GM18502 (cell line): Measurements from ENCODE around the gene CFAP97.
"Not testable (repeated sequence)": the region's sequence is repeated elsewhere in the genome, so short reads cannot be mapped to it uniquely, and the experiment has no call there.

Experiments used
- ATAC-seq: cut with Tn5 transposase; IDR thresholded peaks from one replicate; pipeline ENCODE4 v1.9.1; 2021; ENCODE audit warnings: mild to moderate bottlenecking; ENCODE audit not compliant: unreplicated experiment, poor library complexity

Gene CFAP97

DNA sequence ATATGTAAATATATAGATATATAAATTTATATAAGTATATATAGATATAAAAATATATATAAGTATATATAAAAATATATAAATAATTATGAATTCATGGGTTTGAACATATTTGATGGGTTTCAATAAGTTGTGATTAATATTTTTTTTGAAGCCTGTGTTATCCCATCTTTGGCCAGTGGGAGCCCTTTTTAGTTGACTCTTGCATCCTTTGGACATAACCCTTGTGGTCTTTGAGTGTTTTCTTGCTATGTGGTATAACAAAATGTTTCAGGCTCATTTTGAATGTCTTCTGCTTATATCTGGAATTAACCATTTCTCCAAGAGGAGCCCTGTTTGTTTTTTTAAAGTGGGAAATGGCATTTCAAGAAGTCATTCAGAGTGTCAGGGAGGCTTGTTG lies 20.8 kb upstream of the CFAP97 start:
- ATAC-seq, result no peak

- ATAC-seq, result no peak
Observed at GRCh38 chr4:185222598-185222997, 18.8 kb upstream of the CFAP97 start.

DNA sequence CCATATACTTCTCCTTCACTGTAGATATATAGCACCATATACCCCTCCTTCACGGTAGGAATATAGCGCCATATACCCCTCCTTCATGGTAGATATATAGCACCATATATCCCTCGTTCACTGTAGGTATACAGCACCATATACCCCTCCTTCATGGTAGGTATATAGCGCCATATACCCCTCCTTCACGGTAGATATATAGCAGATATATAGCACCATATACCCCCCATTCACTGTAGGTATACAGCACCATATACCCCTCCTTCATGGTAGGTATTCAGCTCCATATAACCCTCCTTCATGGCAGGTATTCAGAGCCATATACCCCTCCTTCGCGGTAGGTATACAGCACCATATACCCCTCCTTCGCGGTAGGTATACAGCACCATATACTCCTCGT lies 18.1 kb upstream of the CFAP97 start:
- no peak for ATAC-seq

GRCh38 chr4:185221491-185221890 lies 17.7 kb upstream of the CFAP97 start:
- ATAC-seq, result no peak

DNA sequence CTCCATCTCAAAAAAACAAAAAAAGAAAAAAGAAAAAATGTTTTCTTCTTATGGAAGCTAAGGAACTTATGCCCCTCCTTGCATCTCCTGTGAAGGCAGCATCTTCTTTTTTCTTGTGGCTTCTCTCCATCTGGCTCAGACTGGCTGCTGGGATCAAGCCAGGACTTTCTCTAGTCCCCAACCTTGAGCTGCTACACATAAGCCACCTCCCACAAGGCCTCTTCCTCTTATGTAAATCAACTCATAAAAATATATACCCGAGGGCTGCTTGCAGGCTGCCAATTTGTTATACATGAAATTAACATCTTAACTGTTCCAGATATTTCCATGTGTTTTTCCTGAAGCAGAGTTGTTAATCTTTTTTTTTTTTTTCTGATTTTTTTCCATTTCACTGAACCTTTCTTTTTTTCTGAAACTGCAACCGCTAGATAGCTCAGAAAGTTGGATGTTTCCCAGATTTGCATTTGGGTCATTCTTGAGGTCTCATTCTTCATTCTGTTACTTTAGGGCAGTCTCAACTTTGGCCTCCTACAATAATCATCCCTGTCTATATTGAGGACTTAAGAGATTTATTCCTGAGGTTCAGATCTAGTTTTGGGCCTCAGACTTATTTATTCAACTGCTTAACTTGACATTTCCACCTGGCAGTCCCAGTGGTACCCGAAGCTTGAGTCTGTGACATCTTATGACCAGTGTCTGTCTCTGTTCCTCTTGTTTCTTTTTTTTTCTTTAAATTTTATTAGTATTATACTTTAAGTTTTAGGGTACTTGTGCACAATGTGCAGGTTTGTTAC lies 15.9 kb upstream of the CFAP97 start:
- ATAC-seq, result peak; percentile 78

GRCh38 chr4:185218312-185218711 lies 14.5 kb upstream of the CFAP97 start:
- ATAC-seq, result no peak

- ATAC-seq, result no peak
Observed at GRCh38 chr4:185217408-185217975, 13.7 kb upstream of the CFAP97 start.

GRCh38 chr4:185215261-185215660 lies 11.5 kb upstream of the CFAP97 start:
- no peak for ATAC-seq

GRCh38 chr4:185213877-185214276 lies 10.1 kb upstream of the CFAP97 start:
- ATAC-seq, result peak; percentile 43

GRCh38 chr4:185212581-185212980 lies 8.8 kb upstream of the CFAP97 start:
- no peak for ATAC-seq

DNA sequence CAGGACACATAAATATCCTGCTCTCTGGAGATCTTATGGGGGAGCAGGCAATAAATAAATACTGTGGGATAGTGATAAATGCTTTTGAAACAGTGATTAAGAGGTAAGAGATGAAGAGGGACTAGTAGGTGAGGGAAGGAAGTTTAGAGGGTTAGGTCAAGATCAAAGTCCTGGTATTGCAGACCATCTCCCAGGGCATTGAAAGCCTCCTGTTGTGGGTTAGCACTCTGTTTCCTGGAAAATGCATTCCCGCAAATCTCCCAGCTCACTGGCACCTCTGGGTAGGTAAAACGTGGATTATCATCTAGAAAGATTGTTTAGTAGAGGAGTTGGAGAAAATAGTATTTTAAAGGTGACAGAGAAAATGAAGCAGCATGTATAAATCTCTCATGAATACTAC lies 7.8 kb upstream of the CFAP97 start:
- no peak for ATAC-seq

GRCh38 chr4:185211035-185211434 lies 7.2 kb upstream of the CFAP97 start:
- ATAC-seq, result no peak

DNA sequence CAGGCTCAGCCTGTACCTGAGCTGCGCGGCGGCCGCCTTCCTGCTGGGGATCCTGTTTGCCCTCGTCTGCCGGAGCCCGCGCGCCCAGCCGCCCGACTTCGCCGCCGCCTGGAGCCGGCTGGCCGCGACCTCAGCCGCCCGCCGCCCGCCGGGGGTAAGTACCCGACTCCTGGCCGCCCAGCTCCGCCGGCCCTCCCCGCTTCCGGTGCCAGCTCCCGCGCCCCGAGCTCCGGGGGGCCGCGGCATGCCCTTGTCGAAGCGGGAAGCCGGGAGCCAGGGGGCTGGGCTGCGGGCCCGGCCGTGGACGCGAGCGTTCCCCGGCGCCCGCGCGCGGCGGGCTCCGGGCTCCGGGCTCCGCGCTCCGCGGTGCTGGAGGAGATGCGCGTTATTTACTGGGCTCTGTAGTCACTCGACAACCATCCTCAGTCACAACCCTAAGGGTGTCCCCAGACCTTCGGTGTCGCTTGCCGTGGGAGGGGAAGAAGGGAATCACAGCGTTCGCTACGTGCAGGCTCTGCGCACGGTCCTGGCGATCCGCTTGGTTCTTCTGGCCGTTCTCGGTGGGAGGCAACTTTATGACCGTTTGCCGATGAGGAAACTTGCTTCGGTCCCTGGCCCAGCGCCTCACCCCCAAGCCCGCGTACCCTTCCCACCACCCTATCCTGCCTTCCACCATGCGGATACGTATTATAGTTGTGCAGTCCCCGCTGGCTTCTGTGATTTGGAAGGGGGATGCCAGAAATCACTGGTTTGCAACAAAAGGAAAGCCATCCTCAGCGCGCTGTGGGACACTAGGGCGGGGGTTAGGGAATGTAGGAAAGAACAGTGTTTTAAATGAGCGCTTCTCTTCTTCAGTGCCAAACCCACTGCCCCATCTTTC lies 6.5 kb upstream of the CFAP97 start:
- ATAC-seq, result peak; percentile 12

DNA sequence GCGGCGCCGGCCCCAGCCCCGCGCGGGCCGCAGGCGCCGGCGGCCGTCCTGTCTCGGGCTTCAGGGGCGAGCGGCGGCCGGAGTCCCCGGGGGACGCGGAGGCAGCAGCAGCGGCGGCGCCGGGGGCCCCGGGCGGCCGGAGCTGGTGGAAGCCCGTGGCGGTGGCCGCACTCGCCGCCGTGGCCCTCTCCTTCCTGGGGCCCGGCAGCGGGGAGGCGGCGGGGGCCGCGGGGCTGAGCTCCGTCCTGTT lies 6.0 kb upstream of the CFAP97 start:
- ATAC-seq, result peak; percentile 19

DNA sequence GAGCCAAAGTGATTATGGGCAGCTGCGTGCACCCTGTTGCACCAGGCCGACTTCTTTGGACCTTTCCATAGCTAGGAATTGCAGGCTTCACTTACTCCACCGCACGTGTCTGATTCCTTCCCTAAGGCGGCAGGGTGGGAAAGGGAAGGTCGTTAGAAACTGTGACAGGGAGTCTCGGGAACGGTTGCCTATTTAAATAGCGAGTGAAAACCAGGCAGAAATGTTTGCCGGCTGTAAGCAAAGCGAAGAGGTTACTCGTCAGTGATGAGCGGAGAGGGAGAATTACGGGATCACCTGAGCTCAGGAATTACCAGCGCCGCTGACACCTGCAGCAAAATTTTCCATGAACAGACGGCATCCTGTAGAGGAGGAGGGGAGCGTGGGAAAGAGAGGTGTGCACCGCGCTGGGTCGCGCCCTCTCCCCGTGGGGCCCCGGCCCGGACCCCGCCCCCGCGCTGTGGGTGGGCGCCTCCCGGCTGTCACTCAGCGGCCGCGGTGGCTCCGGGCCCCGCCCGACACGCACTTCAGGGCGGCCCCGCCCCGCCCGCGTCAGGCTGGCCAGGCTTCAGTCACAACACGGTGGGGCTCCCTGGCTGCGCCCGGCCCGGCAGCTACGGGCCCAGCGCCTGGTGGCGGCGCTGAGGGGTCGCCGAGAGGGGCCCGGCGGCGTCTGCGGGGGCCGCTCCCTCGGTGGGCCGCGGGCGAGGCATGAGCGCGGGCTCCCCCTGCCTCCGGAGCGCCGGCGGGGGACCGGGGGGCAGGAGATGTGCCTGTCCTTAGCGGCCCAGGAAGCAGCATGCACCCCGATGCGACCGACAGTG lies 5.4 kb upstream of the CFAP97 start, which contains the start of gene SNX25:
TSS of gene SNX25 (plus strand) at position 568 of the 821 bp plus-strand sequence. CDS start at position 797, 229 bp downstream.
- ATAC-seq, result peak; percentile 74

- no peak for ATAC-seq
Observed at GRCh38 chr4:185207466-185207865, 3.7 kb upstream of the CFAP97 start.

DNA sequence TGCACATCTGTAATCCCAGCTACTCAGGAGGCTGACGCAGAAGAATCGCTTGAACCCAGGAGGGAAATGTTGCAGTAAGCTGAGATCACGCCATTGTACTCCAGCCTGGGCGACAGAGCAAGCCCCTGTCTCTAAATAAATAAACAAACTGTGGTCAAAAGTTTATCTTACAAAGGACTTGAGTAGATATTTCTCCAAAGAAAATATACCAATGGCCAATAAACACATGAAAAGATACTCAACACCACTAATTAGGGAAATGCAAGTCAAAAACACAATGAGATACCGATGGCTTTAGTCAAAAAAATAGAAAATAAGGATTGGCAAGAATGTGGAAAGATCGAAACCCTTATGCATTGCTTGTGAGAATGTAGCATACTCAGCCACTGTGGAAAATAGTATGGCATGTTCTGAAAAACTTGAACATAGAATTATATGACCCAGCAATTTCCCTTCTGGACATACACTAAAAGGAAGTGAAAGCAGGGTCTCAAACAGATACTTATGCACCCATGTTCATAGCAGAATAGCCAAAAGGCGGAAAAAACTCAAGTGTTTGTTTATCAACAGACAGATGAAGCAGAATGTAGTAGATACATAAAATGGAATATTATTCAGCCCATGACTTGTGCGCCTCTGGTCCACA lies 2.0 kb upstream of the CFAP97 start:
- no peak for ATAC-seq

GRCh38 chr4:185205073-185205472 lies 1.3 kb upstream of the CFAP97 start:
- not testable (repeated sequence) for ATAC-seq

- no peak for ATAC-seq
Observed at GRCh38 chr4:185204238-185204910, 574 bp upstream of the CFAP97 start.
